GM12878 (cell line): ENCODE measurements around the gene LMTK3. TPM values are rescaled to one million over a fixed set of nuclear protein-coding genes. Genes with fewer than 3 reads are reported as not detected.

Experiments used
- ATAC-seq: fragments of 200-7000 bp; cut with Tn5 transposase; 3 replicates; pipeline ENCODE4 v1.9.1; 2020; ENCODE audit warnings: mild to moderate bottlenecking, moderate library complexity
- BruUV-seq: library from RNA; stranded (reverse); fragments of 400-500 nt; replicated peaks from 2 replicates; lab custom pipeline; 2021; lab: Mats Ljungman, UMichigan
- CTCF ChIA-PET: fragments of 300-600 bp; sonication (Branson Sonifier 250); formaldehyde crosslinking; extraction: SDS; loops from one replicate; lab custom pipeline; 2021; ENCODE audit warnings: inconsistent platforms; lab: Yijun Ruan, JAX
- POLR2A ChIA-PET: fragments of 350-600 bp; formaldehyde crosslinking; extraction: SDS; loops from one replicate; lab custom pipeline; 2021; ENCODE audit warnings: inconsistent platforms; lab: Charles Lee
- RAD21 ChIA-PET: fragments of 300-600 bp; sonication (Branson Sonifier 250); formaldehyde crosslinking; loops from one replicate; lab custom pipeline; 2023; ENCODE audit warnings: antibody characterized with exemption; ENCODE audit not compliant: unreplicated experiment; lab: Charles Lee
- SMC1A ChIA-PET: fragments of 300-600 bp; sonication (Branson Sonifier 250); formaldehyde crosslinking; loops from one replicate; lab custom pipeline; 2023; ENCODE audit not compliant: unreplicated experiment, uncharacterized antibody; lab: Charles Lee
- DNase-seq: peaks from one replicate; pipeline ENCODE4 v3.0.0-alpha.2; 2011; ENCODE audit warnings: low read depth, low spot score
- FAIRE-seq: peaks from 3 replicates; lab custom pipeline; 2011; peaks lifted over from hg19 to GRCh38; lab: Jason Lieb, UNC
- H2AFZ ChIP-seq: 2 replicates; pipeline ENCODE4 v1.6.0; 2011; ENCODE audit warnings: low read depth, low read length, control low read depth; ENCODE audit not compliant: control insufficient read depth
- H3K27ac ChIP-seq: 2 replicates; pipeline ENCODE4 v1.5.1; 2011; ENCODE audit warnings: control low read depth; ENCODE audit not compliant: control insufficient read depth, insufficient read depth
- H3K27me3 ChIP-seq, 2 experiments: replicated peaks in 1 of 2; 2 replicates each; pipeline versions ENCODE4 v1.6.0 to v1.6.1; 2011; ENCODE audit warnings: low read length in 1 of 2; ENCODE audit not compliant: control insufficient read depth in 2 of 2, insufficient read depth in 2 of 2
- H3K36me3 ChIP-seq, 2 experiments: 2 replicates each; pipeline ENCODE4 v1.5.1; 2011; ENCODE audit warnings: low read length in 1 of 2; ENCODE audit not compliant: control insufficient read depth in 2 of 2, insufficient read depth in 2 of 2
- H3K4me1 ChIP-seq: 2 replicates; pipeline ENCODE4 v1.6.1; 2011; ENCODE audit warnings: mild to moderate bottlenecking, low read length, moderate library complexity, mixed read lengths; ENCODE audit not compliant: control insufficient read depth, insufficient read depth
- H3K4me2 ChIP-seq: 2 replicates; pipeline ENCODE4 v1.6.0; 2011; ENCODE audit warnings: control low read depth; ENCODE audit not compliant: control insufficient read depth, insufficient read depth
- H3K4me3 ChIP-seq: fragments of 200-600 bp; sonication (generic); 2 replicates; pipeline ENCODE4 v1.5.1; 2016
- H3K79me2 ChIP-seq: 2 replicates; pipeline ENCODE4 v1.6.0; 2011; ENCODE audit warnings: low read length; ENCODE audit not compliant: control insufficient read depth, insufficient read depth
- H3K9ac ChIP-seq: 2 replicates; pipeline ENCODE4 v1.8.0; 2011; ENCODE audit warnings: low read length, control low read depth, mixed read lengths; ENCODE audit not compliant: control insufficient read depth, insufficient read depth
- H3K9me3 ChIP-seq: replicated peaks from 3 replicates; pipeline ENCODE4 v1.5.1; 2011; ENCODE audit warnings: mild to moderate bottlenecking, low read length; ENCODE audit not compliant: control insufficient read depth, insufficient read depth
- H4K20me1 ChIP-seq: 2 replicates; pipeline ENCODE4 v1.6.0; 2011; ENCODE audit not compliant: control insufficient read depth, insufficient read depth
- BCL11A ChIP-seq: IDR thresholded peaks from 2 replicates; pipeline ENCODE4 v1.6.1; 2011; ENCODE audit warnings: low read depth, low read length
- CBX3 ChIP-seq: fragments of 200-600 bp; sonication (generic); IDR thresholded peaks from 2 replicates; pipeline ENCODE4 v1.6.1; 2016; ENCODE audit warnings: low read depth, borderline replicate concordance
- JUNB ChIP-seq: IDR thresholded peaks from 2 replicates; pipeline ENCODE4 v1.6.1; 2016; ENCODE audit warnings: antibody characterized with exemption, mild to moderate bottlenecking
- MTA2 ChIP-seq: fragments of 450-650 bp; IDR thresholded peaks from 2 replicates; pipeline ENCODE4 v1.6.1; 2016; ENCODE audit warnings: low read depth, mild to moderate bottlenecking, moderate library complexity
- RUNX3 ChIP-seq: IDR thresholded peaks from 2 replicates; pipeline ENCODE4 v1.6.1; 2012; ENCODE audit warnings: low read length, inconsistent platforms
- SKIL ChIP-seq: fragments of 450-650 bp; IDR thresholded peaks from 2 replicates; pipeline ENCODE4 v1.6.1; 2017; ENCODE audit warnings: mild to moderate bottlenecking, low read depth, inconsistent platforms; ENCODE audit not compliant: poor library complexity, severe bottlenecking
- ZNF274 ChIP-seq: IDR thresholded peaks from one replicate; pipeline ENCODE4 v1.8.0; 2011; ENCODE audit not compliant: insufficient read length, insufficient read depth
- WGBS: methylation state at CpG from one replicate; pipeline ENCODE4 v1.1.6; 2016; ENCODE audit warnings: low lambda C conversion rate; ENCODE audit not compliant: insufficient replicate concordance, insufficient coverage; ENCODE audit errors: missing lambda C conversion rate; 5-methylcytosine and 5-hydroxymethylcytosine counted together
- in situ Hi-C: fragments of 300-500 bp; cut with MboI; formaldehyde crosslinking; loops from 9 replicates; pipeline ENCODE4 v1.14.3; 2018; ENCODE audit warnings: mixed read lengths
- intact Hi-C: fragments of 100-400 bp; cut with micrococcal nuclease; formaldehyde crosslinking; loops from one replicate; pipeline ENCODE4 v1.14.2; 2022; ENCODE audit not compliant: unreplicated experiment
- polyA plus RNA-seq, 11 experiments: library from polyadenylated mRNA; depleted of rRNA in 4 of 11; unstranded in 6 of 11; stranded (reverse) in 5 of 11; fragments of >200 nt; fragmentation: Nextera tagmentation in 4 of 11; fragmentation: Illumina TruSeq in 1 of 11; extraction: Ambion mirVana in 4 of 11; extraction: Trizol in 1 of 11; gene quantifications; 1 replicate in 1 of 11; 2 replicates in 10 of 11; pipeline versions ENCODE4 v1.2.1 to v1.2.3, GENCODE V29; 2011 to 2016; ENCODE audit warnings: inconsistent platforms in 2 of 11, missing spikeins in 2 of 11, low read depth in 1 of 11
- total RNA-seq, 4 experiments: library from RNA; depleted of rRNA in 3 of 4; stranded (reverse); fragments of >200 nt in 3 of 4; fragmentation: Illumina TruSeq in 1 of 4; extraction: Trizol in 1 of 4; gene quantifications; 2 replicates each; pipeline versions ENCODE4 v1.2.1 to v1.2.3, GENCODE V29; 2013 to 2021

LMTK3 gene
- total and polyA plus RNA-seq, 10 of the 15 experiments (the other 5 are each of a cell fraction or from before 2014, with no cell fraction given), result under 0.01 to 0.28 (median 0.04) TPM; not detected in 3

GRCh38 chr19:48465215-48465614, 46.4 kb downstream of the LMTK3 start:
- Histone ChIP-seq H3K27me3 (no peaks in the 10 kb centered on the region), H4K20me1 (no peaks in the 10 kb centered on the region), H3K79me2 (peaks cover 7% of the 10 kb centered on the region), H3K4me3 (no peak overlapping the region), H3K9me3 (no peaks in the 10 kb centered on the region), H3K36me3 (no peaks in the 10 kb centered on the region; a peak in 1 of 4 replicates), H2AFZ (no peak overlapping the region), H3K27ac (no peak overlapping the region), H3K4me2 (no peak overlapping the region), H3K9ac (no peak overlapping the region), H3K4me1 (peaks cover 3% of the 10 kb centered on the region; the same call in 1 of the 2 replicates)
- in situ Hi-C loops (no loop called here), intact Hi-C loops (no loop called here)
- TF ChIP-seq CBX3, result no peak
- TF ChIP-seq ZNF274, result no peak
- peak; percentile 72 for TF ChIP-seq RUNX3
- peak; percentile 81 for TF ChIP-seq SKIL
- TF ChIP-seq JUNB, result peak; percentile 35; the same call in 1 of the 2 replicates
- TF ChIP-seq MTA2, result peak; percentile 90
- peak; percentile 81; the same call in 1 of the 2 replicates for TF ChIP-seq BCL11A
- 5% methylated on average over 1 of the region's 1 CpG for WGBS
- FAIRE-seq (no peak), ATAC-seq (no peak), DNase-seq (no peak)
- POLR2A ChIA-PET, result interaction anchor here (0.5 to 1.0 kb wide), 3 partner anchors 107 to 146 kb away, joined by 3 to 4 read pairs (median 4); no protein-coding TSS in a partner anchor
- BruUV-seq, result no TSS peak
- SMC1A ChIA-PET, result no interaction called here
- RAD21 ChIA-PET, result no interaction called here
- CTCF ChIA-PET, result interaction anchor here (0.6 kb wide), 1 partner anchor 245 kb away, joined by 3 read pairs; no protein-coding TSS in a partner anchor
